HG03571 (cell line): ENCODE measurements around the gene WNT1.

Source experiments
- ATAC-seq: cut with Tn5 transposase; IDR thresholded peaks from one replicate; pipeline ENCODE4 v1.9.1; 2021; ENCODE audit not compliant: unreplicated experiment

The WNT1 gene

DNA sequence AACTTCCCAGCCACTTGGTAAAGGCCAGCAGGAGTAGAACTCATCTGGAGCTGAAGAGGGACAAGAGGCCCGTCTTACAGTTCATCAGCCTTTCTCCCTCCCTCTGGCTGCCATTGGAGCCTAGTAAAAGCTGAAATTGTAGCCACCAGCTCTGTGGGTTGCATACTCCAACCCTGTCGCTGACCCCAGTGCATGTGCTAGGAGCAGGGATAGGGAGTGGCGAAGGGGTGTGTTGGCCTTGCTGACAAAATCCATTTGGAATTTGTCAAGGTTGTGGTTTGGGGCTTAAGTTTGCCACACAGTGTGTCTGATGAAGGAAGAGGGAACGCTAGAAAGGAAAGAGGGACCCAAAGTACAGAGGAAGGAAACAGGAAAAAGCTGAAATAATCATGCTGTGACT is 16.8 kb upstream of the WNT1 start:
- ATAC-seq: no peak

DNA sequence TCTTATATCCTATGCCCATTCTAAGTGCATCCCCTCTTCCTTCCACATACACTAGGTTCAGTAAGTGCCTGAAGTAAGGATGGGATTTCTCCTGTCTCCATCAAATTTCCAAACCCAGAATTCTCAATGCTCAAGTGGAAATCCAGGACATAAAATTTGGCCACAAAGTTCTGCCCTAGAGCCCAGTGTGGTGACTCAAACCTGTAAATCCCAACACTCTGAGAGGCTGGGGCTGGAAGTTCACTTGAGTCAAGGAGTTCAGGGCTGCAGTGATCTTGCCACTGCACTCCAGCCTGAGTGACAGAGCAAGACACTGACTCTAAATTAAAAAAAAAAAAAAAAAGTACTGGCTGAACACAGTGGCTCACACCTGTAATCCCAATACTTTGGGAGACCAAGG is 16.3 kb upstream of the WNT1 start:
- no peak for ATAC-seq

DNA sequence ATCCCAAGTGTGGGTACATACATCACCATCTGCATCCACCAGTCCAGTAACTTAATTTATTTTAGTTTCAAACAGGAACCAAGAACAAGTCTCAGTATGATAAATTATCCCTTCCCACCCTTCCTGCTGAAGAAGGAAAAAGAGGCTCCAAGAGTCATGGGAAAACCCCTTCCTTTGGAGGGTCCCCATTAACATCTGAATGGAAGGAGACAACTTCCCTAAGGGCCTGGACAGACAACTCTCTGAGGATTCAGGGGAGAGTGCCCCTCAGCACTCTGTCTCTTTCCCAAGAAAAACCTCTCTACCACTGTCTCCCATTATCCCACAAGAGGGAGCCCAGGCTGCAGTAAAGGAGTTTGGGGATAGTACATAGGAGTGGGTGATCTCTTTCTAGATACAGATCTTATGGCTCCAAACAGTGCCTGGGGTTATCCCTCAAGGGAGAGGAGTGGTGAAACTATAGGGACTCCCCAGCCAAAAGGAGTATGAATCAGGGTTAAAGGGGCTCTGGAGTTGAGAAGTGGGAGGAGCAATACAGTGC is 12.8 kb upstream of the WNT1 start:
- no peak for ATAC-seq

DNA sequence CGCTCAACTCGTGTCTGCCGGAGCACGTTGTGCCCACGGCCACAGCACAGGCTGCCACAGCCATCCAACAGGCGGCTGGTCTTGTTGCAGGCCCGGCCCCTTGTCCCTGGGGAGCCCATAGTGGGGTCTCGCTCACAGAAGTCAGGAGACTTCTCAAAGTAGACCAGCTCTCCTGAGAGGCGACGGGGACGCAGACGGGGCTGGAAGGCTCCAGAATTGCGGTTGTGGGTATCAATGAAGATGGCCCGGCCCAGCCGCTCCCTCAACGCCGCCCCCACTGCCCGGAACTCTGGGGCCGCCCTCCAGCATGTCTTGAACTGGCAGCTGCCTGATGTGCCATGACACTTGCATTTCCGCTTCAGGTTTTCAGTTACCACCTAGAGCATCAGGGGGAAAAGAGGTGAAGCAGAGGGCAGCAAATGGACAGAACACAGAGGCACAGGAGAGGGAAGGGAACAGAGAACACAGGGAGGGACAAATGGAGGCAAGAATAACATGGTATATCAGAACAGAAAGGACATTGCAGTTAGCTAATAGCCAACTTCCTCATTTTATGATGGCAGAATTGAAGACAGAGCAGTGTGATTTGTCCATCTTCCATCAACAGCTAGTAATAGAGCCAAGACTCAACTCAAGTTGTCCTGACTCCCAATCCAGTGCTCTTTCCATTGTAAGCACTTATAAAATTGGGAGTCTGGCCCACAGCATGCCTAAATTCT is 11.8 kb upstream of the WNT1 start:
- no peak for ATAC-seq

GRCh38 chr12:48967991-48968390 is 10.1 kb upstream of the WNT1 start:
- ATAC-seq: no peak

DNA sequence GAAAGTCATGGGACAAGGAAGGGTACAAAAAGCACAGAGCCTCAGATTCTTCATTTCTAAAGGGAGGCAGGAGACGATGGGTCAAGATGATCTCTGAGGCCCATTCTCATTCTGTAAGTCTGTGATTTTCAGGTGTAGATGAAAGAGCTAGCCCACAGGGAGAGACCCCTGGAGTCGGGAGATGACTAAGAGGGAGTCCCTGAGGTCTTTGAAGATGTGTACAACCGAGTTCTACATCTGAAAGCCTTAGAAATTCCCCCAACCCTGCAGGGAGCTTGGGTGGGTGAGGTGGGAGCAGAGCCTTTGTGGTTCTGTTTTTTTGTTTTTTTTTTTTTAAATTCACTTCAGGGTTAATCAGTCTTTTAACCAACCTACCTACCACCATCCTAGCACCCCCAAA is 9.7 kb upstream of the WNT1 start:
- ATAC-seq: no peak

DNA sequence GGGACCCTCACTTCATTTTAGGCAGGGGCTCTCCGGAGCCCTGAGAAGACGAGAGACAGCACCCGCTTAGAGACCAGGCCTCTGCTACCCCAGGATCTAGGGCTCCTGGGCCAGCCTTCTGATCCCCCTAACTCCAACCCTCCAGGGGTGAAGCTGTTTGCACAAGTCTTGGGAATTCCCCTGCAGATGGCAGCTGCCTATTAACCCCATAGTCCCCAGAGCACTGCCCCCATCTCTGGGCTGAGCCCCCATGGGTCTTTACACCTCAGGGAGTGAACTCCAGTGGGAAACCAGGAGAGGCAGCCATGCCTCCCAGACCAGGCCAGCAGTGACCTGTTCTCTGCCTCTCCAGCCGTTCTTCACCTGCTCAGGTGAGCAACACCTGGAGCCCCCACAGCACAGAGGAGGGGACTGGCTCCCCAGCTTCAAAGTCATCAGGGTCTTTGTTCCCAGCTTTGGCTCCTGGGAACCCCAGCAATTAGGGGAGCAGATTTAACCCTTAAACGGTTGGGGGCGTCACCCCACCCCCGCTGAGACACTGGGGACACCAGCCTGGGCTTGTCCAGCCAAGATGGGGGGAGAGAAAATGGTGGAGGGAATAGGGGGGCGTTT is 8.9 kb upstream of the WNT1 start:
- ATAC-seq: no peak

- no peak for ATAC-seq
Measured at GRCh38 chr12:48969833-48970701, 8.1 kb upstream of the WNT1 start.

- no peak for ATAC-seq
Measured at GRCh38 chr12:48970702-48971334, 7.3 kb upstream of the WNT1 start.

DNA sequence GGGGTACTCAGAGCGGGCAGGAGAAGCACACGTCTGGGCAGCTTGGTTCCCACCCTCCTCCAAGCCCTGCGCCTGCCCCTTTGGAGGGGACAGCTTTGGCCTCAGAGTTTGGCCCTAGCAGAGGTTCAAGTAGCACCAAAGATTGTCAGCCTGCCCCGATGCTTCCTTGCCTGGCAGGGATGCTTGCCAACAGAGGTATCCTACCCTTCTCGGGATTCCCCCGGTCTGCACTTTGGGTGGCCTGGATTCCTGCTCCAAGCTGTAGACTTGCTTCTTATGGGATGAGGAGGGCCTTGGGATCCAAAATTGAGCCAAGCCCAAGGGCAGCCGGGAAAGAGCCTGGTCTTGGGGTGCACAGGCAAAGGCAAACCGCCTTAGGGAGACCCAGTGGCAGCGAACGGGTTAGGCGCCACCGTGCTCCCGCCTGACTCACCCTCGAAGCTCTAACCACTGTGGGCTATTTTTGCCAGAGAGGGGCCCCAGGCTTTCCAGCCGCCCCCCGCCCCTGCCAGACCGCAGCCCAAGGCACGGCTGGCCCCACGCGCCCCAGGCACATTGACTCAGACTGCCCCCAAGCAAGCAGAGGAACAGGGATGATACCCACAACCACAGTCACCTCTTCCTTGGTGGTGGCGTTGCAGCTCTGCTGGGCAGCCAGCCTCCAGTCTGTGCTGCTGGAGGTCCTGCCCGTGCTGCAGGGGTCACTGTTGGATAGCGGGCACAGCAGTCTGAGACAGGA is 5.7 kb upstream of the WNT1 start:
- no peak for ATAC-seq

DNA sequence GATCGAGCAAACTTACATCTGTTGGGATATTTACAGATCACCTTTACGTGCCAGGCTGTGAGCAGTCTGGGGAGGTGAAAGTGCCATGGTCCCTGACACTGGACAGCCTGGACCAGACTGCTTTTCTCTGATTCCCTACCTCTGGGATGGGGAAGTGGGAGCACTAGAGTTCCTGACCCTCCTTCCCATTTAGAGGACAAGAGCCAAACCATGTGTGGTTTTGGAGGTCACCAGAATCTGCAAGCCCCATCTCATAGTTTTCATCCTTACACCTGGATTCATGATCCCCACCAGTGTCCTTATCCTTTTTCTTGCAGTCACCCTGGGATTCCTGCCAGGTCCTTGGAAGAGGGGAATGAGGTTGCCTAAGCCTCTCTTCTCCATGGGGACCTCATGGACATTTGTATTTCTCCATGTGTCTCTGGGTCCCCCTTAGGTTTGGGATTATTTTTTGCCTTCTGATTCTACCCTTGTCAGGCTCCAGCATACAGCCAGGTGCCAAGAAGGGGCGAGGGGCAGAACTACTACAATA is 5.1 kb upstream of the WNT1 start:
- ATAC-seq: no peak

DNA sequence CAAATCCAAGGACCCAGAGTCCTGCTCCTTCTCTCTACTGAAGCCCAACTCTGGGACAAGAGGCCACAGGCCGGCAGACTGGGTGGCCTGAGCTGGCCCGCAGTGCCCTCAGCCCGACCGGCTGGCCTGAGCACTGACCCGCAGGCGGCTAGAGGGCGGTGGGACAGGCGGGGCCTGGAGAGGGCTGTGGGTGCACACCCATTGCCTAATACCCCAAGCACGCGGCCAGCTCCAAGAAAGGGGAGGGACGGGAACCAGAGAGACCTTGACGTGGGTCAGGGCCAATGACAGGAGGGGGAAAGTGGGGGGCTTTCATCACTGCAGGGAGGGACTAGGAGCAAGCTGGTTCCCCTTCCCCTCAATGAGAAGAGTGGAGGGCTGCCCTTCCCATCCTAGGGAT is 4.6 kb upstream of the WNT1 start:
- ATAC-seq: no peak

DNA sequence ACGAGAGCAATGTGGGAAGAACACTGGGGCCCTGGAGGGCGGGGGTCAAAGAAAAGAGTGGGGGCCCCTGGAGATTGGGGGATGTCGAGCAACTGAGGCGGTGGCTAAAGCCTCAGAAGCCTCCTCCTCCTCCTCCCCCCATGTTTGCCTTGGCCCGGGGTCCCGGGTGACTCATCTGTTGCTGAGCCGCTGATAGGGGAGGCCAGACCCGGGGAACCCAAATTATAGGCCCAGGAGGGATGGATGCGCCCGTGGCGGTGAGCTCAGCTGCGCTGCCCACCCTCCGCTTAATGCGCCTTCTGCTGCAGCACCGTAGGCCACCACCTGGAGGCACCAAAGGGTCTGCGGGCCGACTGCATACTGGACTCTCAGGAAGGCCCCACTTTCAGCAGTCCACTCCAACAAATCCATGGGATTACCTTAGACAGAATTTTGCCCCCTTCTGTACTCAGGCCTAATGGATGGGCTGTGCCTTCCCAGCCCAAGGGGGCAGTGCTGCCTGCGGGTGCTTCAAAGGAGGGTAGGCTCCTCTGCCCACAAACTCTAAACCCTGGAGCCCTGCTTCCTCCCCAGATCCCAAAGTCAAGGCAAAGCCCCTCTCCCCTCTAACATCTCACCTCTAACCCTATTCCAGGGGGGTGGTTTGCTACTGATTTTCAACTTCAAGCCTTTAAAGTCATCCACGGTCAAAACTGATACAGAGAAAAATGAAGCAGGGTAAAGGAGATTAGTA is 4.0 kb upstream of the WNT1 start:
- ATAC-seq: no peak

DNA sequence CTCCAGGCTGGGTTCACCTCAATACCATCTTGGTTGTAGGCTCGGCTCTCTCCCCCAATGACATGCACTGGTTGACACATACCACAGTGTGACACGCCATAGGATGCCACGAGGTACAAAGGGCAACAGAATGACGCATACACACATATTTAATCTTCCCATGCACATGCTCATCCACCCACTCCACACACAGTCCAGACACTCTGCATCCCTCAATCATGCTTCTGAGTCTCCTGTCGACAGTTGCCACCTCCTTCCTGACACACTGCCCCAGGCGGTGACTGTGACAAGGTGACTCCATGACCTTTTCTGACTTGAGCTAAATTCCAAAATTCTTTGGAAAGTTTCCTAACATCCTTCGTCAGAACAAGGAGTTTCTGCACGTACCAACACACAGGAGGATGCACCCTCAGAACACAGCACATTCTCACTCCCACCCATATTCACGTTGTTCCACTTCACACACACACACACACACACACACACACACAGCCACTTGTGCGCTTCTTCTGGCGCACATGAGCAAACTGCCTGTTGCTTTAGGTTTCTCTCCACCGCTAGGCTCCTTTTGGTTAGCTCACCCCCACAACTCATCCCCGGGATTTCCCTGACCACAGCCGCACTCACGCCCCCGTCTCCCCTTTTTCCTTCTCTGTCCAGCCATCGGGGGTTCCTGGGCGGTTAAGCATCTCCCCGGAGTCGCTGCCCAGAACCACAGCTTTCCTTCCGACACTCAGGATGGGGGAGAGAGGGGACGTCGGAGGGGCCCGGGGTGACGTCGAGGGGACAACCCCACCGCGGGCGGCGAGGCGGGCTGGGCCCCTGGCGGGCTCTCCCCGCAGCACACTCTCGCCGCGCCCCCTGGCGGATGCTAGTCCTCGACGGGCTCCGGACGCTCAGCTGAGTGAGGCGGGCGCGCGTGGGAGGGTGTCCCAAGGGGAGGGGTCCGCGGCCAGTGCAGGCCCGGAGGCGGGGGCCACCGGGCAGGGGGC is 536 bp upstream of the WNT1 start:
- no peak for ATAC-seq

DNA sequence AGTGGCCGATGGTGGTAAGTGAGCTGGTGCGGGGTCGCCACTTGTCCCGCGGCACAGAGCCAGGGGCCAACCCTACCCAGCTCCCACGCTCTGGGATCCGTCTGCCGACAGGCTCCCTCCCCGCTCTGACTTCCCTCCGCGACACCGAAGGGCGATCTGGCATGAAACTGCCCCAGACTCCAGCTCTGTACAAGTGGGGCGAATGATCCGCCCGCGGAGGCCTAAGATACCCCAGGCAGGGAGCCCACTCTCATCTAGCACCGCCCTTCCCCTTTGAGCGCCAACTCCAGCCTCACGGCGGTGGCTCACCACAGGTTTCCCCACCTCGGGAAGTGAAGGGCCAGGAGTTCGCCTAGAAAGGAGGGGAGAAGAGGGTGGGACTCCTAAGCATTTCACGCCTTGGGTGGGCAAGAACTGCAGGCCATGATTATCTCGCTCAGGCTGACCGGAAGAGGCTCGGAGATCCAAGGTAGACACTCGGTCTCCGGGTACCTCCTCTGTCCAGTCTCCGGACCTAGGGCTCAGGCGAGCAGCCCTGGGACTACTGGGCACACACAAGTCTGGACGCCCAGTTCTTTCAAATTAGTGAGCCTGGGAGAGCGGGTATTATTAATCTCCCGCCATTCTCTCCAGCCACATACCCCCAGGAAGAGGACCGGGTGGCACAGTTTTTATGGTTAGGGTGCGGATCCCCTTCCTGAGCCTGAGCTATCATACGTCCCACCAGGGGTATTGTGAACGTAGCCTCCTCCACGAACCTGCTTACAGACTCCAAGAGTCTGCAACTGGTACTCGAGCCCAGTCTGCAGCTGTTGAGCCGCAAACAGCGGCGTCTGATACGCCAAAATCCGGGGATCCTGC is 849 bp downstream of the WNT1 start:
- ATAC-seq: no peak

DNA sequence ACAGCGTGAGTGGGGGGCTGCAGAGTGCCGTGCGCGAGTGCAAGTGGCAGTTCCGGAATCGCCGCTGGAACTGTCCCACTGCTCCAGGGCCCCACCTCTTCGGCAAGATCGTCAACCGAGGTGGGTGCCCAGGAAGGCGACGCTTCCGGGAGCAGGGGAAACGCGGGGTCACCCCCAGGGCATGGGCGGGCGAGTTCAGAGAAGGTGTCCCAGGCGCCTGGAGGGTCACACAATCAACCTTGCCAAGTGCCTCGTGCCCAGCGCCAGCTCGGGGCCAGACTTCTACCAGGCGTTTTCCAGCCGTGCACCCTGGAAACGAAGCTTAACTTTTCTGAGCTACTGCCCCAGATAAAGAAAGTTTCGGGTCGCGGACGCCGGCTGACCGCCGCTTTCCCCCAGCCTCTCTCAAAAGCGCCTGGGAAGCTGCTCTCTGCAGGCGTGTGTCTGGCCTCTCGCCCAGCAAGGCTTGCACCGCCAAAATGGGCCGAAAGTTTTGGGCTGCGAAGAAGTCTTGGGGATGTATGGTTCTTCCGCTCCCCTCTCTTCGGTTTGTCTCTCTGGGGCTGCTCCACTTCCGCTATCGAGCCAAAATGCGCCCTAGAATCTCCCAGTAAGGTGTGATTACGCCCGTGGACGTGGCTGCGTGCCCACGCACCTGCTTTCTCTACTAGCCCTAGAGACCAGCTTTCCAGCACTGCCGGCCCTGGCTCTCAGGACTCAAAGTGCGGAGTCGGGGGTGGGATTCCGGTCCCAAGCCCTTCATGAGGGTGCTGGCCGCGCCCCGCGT is 1.7 kb downstream of the WNT1 start:
- ATAC-seq: no peak
